T47D (cell line): ENCODE data around the gene PAN2.

ENCODE experiments used
- DNase-seq, 2 experiments: peaks; one replicate each; pipeline versions ENCODE4 v3.0.0 to v3.0.0-alpha.2; 2011 to 2012; ENCODE audit warnings: low read depth in 1 of 2, low spot score in 1 of 2
- JUND ChIP-seq: IDR thresholded peaks from 2 replicates; pipeline ENCODE4 v1.6.1; 2012; ENCODE audit warnings: low read depth
- in situ Hi-C: cut with HindIII; loops from 2 replicates; pipeline ENCODE4 v1.10.0; 2016; ENCODE audit warnings: low sequenced_read_pairs, low pct_unique_long_range_greater_than_20kb

The PAN2 gene, protein sequence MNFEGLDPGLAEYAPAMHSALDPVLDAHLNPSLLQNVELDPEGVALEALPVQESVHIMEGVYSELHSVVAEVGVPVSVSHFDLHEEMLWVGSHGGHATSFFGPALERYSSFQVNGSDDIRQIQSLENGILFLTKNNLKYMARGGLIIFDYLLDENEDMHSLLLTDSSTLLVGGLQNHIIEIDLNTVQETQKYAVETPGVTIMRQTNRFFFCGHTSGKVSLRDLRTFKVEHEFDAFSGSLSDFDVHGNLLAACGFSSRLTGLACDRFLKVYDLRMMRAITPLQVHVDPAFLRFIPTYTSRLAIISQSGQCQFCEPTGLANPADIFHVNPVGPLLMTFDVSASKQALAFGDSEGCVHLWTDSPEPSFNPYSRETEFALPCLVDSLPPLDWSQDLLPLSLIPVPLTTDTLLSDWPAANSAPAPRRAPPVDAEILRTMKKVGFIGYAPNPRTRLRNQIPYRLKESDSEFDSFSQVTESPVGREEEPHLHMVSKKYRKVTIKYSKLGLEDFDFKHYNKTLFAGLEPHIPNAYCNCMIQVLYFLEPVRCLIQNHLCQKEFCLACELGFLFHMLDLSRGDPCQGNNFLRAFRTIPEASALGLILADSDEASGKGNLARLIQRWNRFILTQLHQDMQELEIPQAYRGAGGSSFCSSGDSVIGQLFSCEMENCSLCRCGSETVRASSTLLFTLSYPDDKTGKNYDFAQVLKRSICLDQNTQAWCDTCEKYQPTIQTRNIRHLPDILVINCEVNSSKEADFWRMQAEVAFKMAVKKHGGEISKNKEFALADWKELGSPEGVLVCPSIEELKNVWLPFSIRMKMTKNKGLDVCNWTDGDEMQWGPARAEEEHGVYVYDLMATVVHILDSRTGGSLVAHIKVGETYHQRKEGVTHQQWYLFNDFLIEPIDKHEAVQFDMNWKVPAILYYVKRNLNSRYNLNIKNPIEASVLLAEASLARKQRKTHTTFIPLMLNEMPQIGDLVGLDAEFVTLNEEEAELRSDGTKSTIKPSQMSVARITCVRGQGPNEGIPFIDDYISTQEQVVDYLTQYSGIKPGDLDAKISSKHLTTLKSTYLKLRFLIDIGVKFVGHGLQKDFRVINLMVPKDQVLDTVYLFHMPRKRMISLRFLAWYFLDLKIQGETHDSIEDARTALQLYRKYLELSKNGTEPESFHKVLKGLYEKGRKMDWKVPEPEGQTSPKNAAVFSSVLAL

DNA sequence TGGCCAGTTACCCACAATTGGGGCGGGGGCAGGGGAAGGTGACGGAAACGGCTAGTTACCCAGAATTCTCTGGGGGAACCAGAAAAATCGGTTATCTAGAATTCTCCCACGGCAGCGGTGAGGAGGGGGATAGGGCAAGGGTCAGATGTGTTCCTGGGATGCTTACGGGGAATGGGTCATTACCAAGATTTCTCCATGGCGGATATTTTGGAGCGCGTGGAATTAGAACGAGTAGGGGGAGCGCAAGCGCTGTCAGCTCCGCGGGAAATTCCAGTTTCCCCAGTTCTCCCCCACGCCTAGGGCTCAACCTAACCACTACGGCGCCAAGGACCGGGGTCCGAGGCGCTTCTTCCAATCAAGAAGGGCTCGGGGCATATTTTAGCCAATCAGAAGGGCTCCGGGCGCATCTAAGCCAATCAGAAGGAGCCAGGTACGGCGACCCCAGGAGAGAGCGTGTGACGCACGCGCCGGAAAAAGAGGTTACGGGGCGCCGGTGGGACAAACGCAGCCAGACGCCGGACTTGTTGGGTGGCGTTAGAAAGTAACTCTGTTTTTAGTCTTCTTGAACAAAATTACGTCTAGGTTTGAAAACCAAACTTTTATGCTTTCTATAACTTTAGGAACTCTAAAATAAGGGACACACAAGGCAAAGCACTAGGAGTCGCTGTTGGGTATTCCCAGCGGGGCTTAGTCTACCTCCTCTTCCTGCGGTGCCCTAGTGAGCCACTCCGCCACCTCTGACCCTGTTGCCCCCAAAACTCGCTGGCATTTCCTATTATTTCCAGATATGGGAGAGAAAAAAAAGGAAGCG, at the start of gene PAN2:
Gene PAN2 (minus strand): TSS at position 322 of the 811 bp plus-strand sequence. CDS start 906 bp downstream, outside the sequence.
- no peak for TF ChIP-seq JUND
- in situ Hi-C loops = no loop called here

DNA sequence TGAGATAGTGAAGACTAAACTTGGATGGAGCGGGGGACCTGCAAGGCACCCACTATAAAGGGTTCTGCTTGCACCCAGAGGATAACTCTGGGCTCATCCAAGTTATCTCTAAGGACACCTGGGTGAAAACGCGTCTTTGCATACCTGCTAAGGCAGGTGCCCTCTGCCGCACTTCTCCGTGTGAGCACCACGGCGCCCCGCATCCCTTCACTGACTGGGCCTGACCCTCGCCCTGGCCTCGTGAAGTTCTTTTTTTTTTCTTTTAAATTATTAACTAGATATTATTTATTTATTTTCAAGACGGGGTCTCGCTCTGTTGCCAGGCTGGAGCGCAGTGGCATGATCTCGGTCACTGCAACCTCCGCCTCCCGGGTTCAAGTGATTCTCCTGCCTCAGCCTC, 48.8 kb upstream of the PAN2 start:
- in situ Hi-C loops = no loop called here
- no peak for TF ChIP-seq JUND
- no peak for DNase-seq

More for the DNA sequence above, at the start of gene PAN2:
- peak; percentile 99 to 100 for DNase-seq

DNA sequence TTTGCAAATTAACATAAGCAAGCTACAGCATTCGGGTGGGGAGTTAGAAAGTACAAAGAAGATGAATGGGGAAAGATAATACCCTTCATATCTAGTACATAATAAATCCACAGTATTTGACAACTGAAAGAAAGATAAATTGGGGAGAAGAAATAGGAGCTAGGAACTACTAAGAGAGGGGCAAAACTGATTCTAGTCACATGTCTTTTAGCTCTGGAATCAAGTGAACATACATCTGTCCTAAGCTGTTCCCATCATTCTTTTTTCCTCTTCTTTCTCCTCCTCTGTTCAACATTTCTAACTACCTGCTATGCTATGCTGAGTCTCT, 44.2 kb upstream of the PAN2 start:
- no peak for DNase-seq
- in situ Hi-C loops = no loop called here
- no peak for TF ChIP-seq JUND

DNA sequence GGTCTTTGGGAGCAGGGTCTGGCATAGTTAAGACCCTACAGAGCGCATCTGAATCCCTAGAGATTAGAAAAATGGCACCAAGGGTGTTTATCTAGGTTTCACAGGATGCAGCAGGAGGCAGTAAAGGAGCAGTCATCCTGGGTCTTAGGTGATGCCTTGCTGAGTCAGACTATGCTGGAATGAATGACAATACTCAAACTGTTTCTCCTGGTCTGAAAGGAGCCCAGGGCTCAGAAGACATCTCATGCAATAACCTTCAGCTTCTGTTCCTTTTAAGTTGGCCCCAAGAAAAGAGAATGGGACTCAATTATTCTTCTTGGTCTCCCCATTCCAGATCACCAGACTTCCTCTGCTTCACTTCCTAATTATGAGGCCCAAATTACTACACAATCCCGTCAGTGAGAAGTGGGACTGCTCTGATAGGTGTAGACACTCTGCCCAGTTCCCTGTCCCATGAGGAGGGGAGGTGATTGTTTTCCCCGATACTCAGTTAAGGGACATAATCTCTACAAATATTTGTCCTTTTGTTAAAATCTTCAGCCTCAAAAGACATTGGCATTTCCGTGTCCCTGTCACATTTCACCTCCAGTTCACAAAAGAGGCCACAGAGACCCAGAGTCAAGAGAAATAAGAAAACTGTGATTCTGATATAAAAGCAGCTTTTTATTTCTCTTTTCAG, 43.6 kb upstream of the PAN2 start:
- in situ Hi-C loops = no loop called here
- peak in 1 of 2 experiments; percentile 29 for DNase-seq
- TF ChIP-seq JUND = no peak

DNA sequence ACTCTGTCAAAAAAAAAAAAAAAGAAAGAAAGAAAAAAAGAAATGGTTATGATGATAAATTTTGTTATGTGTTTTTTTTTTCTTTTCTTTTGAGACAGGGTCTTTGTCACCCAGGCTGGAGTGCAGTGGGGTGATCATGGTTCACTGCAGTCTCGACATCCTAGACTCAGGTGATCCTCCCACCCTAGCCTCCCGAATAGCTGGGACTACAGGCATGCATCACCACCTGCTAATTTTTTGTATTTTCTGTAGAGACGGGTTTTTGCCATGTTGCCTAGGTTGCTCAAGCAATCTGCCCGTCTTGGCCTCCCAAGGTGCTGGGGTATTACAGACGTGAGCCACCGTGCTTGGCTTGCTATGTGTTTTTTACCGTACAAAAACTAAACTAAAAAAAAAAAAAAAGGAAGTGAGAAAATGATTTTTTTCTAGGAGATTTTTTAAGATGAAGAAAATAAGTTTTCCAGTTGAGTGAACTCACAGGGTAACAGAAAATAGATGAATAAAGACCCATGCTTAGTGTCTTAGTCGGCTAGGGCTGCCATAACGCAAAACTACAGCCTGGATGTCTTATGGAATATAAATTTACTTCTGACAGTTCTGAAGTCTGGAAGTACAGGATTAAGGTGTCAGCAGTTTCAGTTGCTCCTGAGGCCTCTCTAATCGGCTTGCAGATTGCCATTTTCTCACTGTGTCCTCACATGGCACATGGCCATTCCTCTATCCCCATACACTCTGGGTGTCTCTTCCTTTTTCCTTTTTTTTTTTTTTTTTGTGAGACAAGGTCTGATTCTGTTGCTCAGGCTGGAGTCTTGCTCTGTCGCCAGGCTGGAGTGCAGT, 42.0 kb upstream of the PAN2 start:
- in situ Hi-C loops = no loop called here
- DNase-seq = no peak
- TF ChIP-seq JUND = no peak

DNA sequence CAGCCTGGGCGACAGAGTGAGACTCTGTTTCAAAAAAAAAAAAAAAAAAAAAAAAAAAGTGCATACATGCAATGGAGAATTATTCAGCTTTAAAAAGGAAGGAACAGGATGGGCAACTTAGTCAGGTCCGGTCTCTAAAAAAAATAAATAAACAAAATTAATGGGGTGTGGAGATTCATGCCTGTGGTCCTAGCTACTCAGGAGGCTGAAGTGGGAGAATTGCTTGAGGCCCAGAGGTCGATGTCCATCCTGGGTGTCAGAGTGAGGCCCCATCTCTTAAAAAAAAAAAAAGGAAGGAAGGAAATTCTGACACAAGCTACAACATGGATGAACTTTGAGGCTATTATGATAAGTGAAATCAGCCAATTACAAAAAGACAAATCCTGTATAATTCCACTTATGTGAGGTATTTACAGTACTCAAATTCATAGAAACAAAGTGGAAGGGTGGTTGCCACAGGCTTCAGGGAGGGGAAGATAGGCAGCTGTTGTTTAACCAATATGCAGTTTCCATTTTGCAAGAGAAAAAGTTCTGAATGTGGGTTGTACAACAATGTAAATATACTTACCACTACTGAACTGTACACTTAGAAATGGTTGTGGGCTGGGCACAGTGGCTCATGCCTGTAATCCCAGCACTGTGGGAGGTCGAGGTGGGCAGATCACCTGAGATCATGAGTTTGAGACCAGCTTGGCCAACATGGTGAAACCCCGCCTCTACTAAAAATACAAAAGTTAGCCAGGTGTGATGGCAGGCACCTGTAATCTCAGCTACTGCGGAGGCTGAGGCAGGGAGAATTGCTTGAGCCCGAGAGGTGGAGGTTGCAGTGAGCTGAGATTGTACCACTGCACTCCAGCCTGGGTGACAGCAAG, 41.2 kb upstream of the PAN2 start:
- DNase-seq = no peak
- in situ Hi-C loops = no loop called here
- TF ChIP-seq JUND = no peak

DNA sequence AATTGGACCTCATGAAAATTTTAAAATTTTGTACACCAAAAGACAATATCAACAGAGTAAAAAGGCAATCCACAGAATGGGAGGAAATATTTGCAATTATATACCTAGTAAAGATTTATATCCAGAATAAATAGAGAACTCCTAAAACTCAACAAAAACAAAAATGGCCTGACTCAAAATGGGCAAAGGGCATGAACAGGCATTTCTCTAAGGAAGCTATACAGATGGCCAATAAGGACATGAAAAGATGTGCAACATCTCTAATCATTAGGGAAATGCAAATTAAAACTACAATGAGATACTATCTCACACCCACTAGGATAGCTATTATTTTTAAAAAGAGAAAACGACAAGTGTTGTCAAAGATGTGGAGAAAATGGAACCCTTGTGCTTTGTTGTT, 39.7 kb upstream of the PAN2 start:
- TF ChIP-seq JUND = no peak
- in situ Hi-C loops = no loop called here
- no peak for DNase-seq

DNA sequence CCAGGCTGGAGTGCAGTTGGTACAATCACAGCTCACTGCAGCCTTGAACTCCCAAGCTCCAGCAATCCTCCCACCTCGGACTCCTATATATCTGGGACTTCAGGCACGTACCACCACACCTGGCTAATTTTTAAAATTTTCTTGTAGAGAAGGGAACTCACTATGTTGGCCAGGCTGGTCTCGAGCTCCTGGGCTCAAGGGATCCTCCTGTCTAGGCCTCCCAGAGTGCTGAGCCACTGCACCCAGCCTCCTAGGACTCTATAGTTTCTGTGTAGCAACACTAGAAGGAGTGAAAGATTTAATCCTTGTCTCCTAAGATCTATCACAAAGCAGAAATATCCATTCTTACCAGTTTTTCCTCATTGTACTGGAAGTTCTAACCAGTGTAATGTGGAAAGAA, 33.1 kb upstream of the PAN2 start:
- no peak for TF ChIP-seq JUND
- in situ Hi-C loops = no loop called here

DNA sequence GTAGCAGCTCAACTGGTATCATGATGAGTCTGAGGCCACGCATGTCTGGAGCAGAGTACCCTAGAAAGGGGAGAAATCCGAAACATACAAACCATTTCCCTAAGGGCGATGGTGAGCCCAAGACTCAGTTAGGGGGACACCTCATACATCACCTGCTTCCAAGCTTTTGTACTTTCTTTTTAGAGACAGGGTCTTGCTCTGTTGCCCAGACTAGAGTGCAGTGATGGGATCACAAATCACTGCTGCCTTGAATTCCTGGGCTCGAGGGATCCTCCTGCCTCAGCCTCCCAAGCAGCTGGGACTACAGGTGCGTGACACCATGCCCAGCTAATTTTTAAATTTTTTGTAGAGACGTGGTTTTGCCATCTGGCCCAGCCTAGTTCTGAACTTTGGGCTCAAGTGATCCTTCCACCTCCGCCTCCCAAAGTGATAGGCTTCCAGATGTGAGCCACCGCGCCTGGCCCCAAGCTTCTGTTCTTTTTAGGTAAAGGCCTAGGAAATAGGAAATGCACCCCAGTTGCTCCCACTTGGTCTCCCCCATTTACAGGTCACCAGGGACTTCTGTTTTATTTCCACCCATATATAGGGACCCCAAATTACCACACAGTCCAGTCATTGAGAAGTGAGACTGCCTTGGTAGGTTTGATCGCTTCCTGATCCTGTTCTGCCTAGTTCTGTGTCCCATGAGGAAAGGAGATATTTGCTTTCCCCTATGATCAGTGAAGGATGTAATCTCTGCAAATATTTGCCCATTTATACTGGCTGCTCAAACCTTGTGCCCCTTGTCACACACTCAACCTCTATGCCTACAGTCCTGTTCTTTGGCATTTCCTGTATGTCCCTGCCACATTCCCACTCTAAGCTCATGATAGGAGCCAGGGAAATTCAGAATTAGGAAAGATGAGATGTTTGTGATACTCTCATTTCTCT, 28.6 kb upstream of the PAN2 start, which contains the start of gene APOF:
Gene APOF (minus strand): TSS at position 728 of the 930 bp plus-strand sequence. CDS start 112 bp downstream, at position 616.
- no peak for TF ChIP-seq JUND
- peak in 1 of 2 experiments; percentile 24 for DNase-seq
- in situ Hi-C loops = no loop called here

More for the DNA sequence above, 33.1 kb upstream of the PAN2 start:
- DNase-seq = no peak
